NCI-H1092 treated with DMSO at 0.1 percent for 48 hours (cell line): Measurements from ENCODE around the gene LDHA.
"Not testable (repeated sequence)": the region's sequence is repeated elsewhere in the genome, so short reads cannot be mapped to it uniquely, and the experiment has no call there.

Experiments used
- DNase-seq: peaks from one replicate; lab custom pipeline; 2025; lab: John Stamatoyannopoulos, UW

LDHA gene

GRCh38 chr11:18394928-18395734 lies 768 bp downstream of the LDHA start:
- DNase-seq, result peak; percentile 64

- peak; percentile 98 for DNase-seq
Observed at GRCh38 chr11:18395735-18396504, 1.6 kb downstream of the LDHA start.

- no peak for DNase-seq
Observed at GRCh38 chr11:18397921-18398320, 3.6 kb downstream of the LDHA start.

GRCh38 chr11:18401077-18401476 lies 6.7 kb downstream of the LDHA start:
- not testable (repeated sequence) for DNase-seq

- no peak for DNase-seq
Observed at GRCh38 chr11:18404062-18404461, 9.7 kb downstream of the LDHA start.

DNA sequence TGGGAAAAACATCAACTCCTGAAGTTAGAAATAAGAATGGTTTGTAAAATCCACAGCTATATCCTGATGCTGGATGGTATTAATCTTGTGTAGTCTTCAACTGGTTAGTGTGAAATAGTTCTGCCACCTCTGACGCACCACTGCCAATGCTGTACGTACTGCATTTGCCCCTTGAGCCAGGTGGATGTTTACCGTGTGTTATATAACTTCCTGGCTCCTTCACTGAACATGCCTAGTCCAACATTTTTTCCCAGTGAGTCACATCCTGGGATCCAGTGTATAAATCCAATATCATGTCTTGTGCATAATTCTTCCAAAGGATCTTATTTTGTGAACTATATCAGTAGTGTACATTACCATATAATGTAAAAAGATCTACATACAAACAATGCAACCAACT lies 13.0 kb downstream of the LDHA start:
- DNase-seq, result not testable (repeated sequence)

- no peak for DNase-seq
Observed at GRCh38 chr11:18408558-18409291, 14.4 kb downstream of the LDHA start.

- DNase-seq, result no peak
Observed at GRCh38 chr11:18416459-18416858, 22.1 kb downstream of the LDHA start.

- DNase-seq, result no peak
Observed at GRCh38 chr11:18419040-18419439, 24.7 kb downstream of the LDHA start.

DNA sequence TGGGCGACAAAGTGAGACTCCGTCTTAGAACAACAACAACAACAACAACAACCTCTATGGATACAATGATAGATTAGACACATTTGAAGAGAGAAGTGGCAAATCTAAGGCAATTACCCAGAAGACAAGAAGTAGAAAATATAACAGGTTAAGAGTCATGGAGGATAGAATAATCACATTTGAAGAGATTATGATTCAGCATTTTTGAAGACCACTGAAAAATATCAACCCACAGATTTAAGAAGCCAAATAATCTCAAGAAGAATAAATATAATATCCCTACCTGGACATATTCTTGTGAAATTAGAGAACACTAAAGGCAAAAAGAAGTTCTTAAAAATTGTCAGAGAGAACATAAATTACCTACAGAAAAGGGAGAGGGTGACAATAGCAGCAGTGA lies 25.7 kb downstream of the LDHA start:
- DNase-seq, result no peak

- no peak for DNase-seq
Observed at GRCh38 chr11:18427240-18427639, 32.9 kb downstream of the LDHA start.

DNA sequence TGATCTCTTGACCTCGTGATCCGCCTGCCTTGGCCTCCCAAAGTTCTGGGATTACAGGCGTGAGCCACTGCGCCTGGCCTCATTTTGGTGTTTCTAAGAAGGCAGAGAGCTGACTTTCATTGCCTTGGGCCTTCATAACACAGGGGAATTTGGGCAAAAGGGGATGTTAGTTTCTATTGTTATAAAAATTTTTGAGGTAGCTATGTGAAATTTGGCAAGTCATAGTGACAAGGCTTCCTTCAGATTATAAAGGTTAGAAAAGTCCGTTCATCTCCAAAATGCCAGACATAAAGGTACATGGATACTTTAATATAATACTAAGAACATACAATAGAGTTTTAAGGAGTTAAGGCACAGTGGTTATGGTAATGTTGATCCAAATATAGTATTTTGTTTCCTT lies 35.0 kb downstream of the LDHA start:
- DNase-seq, result no peak

GRCh38 chr11:18438691-18439090 lies 44.3 kb downstream of the LDHA start:
- no peak for DNase-seq

- DNase-seq, result no peak
Observed at GRCh38 chr11:18449251-18449650, 54.9 kb downstream of the LDHA start.

DNA sequence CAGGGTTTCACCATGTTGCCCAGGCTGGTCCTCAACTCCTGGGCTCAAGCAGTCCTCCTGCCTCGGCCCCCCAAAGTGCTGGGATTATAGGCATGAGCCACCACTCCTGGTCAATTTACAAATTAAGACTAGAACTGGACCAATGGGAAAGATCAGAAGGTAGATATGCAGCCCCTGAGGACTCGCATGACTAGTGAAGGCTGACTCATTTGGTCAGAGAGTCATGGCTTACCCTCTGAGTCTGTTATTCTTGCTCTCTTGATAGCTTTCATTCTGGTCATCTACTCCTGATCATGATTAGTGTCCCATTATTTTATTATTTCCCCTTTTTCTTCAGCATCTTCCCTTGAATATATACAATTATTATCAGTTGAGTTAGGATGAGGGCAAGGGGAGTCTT lies 58.6 kb downstream of the LDHA start:
- DNase-seq, result no peak

GRCh38 chr11:18455686-18456372 lies 61.5 kb downstream of the LDHA start, which contains the start of gene LDHAL6A:
Gene LDHAL6A, plus strand, starts transcription at chr11:18455856. Its CDS starts 825 bp downstream, at chr11:18456681.
- no peak for DNase-seq

GRCh38 chr11:18457450-18457849 lies 63.1 kb downstream of the LDHA start:
- DNase-seq, result no peak
